ENCODE measurements around the gene GIMAP8. TPM values are rescaled to one million over a fixed set of nuclear protein-coding genes. Genes with fewer than 3 reads are reported as not detected.
"Not testable (repeated sequence)": the region's sequence is repeated elsewhere in the genome, so short reads cannot be mapped to it uniquely, and the experiment has no call there.

Gene GIMAP8
- total RNA-seq, 2 experiments from 2014 or later, result 7.7 to 9.6 TPM

GRCh38 chr7:150489782-150490181 is 39.4 kb downstream of the GIMAP8 start:
- H3K36me3 Mint-ChIP-seq (ENCODE audit: low read depth), result peaks cover 6% of the 10 kb centered on the region
- ChIA-PET CTCF (no interaction called here), POLR2A (no interaction called here)
- no peak for DNase-seq
- peaks cover 4% of the 10 kb centered on the region for H3K9me3 Mint-ChIP-seq (ENCODE audit: low read depth)
- no peak for ATAC-seq
- H3K27me3 Mint-ChIP-seq, result no peaks in the 10 kb centered on the region
- H3K4me1 Mint-ChIP-seq, result peaks cover 44% of the 10 kb centered on the region
- H3K4me3 Mint-ChIP-seq, result no peak overlapping the region
- intact Hi-C loops (cut with DNase I, micrococcal nuclease), result no loop called here
- no peak overlapping the region for H3K27ac Mint-ChIP-seq

- H3K9me3 Mint-ChIP-seq (ENCODE audit: low read depth), result peaks cover 14% of the 10 kb centered on the region
- H3K27me3 Mint-ChIP-seq; DNase-seq; CTCF ChIA-PET; POLR2A ChIA-PET; H3K27ac Mint-ChIP-seq; ATAC-seq; intact Hi-C loops (cut with DNase I, micrococcal nuclease); H3K4me3 Mint-ChIP-seq: not testable (repeated sequence)
- H3K4me1 Mint-ChIP-seq, result peaks cover 24% of the 10 kb centered on the region
- peaks cover 19% of the 10 kb centered on the region for H3K36me3 Mint-ChIP-seq (ENCODE audit: low read depth)
Observed at GRCh38 chr7:150493442-150493841, 43.0 kb downstream of the GIMAP8 start.

DNA sequence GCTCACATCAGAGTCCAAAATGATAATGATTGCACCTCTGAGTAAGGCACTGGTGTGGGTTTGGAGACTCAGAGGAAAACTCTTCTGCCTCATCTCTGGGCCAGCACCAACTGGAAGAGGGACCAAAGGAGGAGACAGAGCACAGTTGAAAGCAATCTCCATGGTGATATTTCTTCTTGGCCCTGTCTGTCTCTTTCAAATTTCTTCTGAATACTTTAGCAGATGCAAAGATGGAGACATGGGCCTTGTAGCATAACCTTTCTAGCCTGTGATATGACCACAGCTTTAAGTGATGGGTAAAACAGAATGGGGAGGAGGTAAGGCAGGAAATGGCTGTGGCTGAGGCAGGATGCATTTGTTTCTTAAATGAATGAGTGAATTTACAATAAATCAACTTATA is 52.1 kb downstream of the GIMAP8 start:
- peaks cover 39% of the 10 kb centered on the region for H3K36me3 Mint-ChIP-seq (ENCODE audit: low read depth)
- peaks cover 72% of the 10 kb centered on the region for H3K4me1 Mint-ChIP-seq
- H3K27ac Mint-ChIP-seq, result peak overlapping the region; percentile 98
- H3K4me3 Mint-ChIP-seq, result peak overlapping the region; percentile 17
- no peaks in the 10 kb centered on the region for H3K27me3 Mint-ChIP-seq
- intact Hi-C loops (cut with DNase I, micrococcal nuclease), result loop anchor here in 1 of 2 experiments (5.0 kb wide), 1 partner anchor 235 kb away; the partner anchor contains the start of gene GIMAP5
- ATAC-seq, result peak; percentile 74
- ChIA-PET POLR2A (no interaction called here), CTCF (interaction anchor here (0.6 to 2.0 kb wide), 10 partner anchors 13 to 376 kb away, joined by 3 to 5 read pairs (median 3); no protein-coding TSS in a partner anchor)
- H3K9me3 Mint-ChIP-seq (ENCODE audit: low read depth), result peaks cover 30% of the 10 kb centered on the region
- peak; percentile 56 for DNase-seq

DNA sequence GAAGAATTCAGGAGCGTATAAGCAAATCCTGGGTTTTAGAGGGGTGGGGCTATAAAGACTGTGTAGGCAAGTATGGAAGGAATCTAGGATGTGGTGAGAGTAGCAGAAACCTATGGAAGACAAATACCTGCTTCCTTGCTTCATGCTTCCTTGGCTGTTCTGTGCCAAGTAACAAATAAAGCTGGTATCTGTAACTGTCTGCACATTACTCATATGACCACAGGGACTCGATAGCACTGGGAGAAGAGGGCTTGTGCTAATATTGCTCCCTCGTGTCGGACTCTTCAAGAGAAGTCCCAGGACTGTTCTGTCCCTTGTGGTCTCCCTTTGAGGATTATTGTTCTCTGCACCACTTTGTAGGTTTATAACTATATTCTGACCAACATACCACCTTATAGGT is 52.7 kb downstream of the GIMAP8 start:
- peaks cover 33% of the 10 kb centered on the region for H3K36me3 Mint-ChIP-seq (ENCODE audit: low read depth)
- peak overlapping the region; percentile 65 for H3K4me3 Mint-ChIP-seq
- ChIA-PET POLR2A (no interaction called here), CTCF (interaction anchor here (0.5 to 2.0 kb wide), 7 partner anchors 14 to 376 kb away, joined by 3 to 5 read pairs (median 3); no protein-coding TSS in a partner anchor)
- peak; percentile 21 for ATAC-seq
- no peaks in the 10 kb centered on the region for H3K27me3 Mint-ChIP-seq
- H3K9me3 Mint-ChIP-seq (ENCODE audit: low read depth), result peaks cover 26% of the 10 kb centered on the region
- intact Hi-C loops (cut with DNase I, micrococcal nuclease), result loop anchor here in 1 of 2 experiments (5.0 kb wide), 1 partner anchor 234 kb away; the partner anchor contains the start of gene GIMAP5
- H3K27ac Mint-ChIP-seq, result peak overlapping the region; percentile 98
- DNase-seq, result no peak
- H3K4me1 Mint-ChIP-seq, result peaks cover 76% of the 10 kb centered on the region

DNA sequence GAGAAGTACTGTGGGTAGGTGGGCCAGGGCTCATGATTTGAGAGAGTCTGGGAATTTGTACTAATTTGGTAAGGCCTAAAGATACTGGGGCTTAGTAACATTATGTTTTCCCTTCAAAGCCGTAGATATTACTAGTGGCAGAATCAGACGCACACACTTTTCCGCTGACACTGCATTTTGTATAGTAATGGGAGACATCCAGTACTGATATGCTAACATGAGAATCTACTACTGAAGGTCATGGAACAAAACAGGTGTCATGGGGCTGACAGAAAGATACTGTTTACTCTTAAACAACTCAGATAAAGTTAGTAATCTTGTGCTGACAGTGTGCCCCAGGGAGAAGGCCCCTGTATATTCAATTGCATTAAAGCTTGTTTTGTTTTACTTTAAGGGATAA is 53.2 kb downstream of the GIMAP8 start:
- ATAC-seq, result peak; percentile 47
- peak; percentile 68 for DNase-seq
- intact Hi-C loops (cut with DNase I, micrococcal nuclease), result loop anchor here in 1 of 2 experiments (5.0 kb wide), 1 partner anchor 234 kb away; the partner anchor contains the start of gene GIMAP5
- Mint-ChIP-seq H3K4me3 (peak overlapping the region; percentile 65), H3K36me3 (ENCODE audit: low read depth) (peaks cover 30% of the 10 kb centered on the region), H3K27ac (peak overlapping the region; percentile 98), H3K9me3 (ENCODE audit: low read depth) (peaks cover 24% of the 10 kb centered on the region), H3K4me1 (peaks cover 79% of the 10 kb centered on the region), H3K27me3 (no peaks in the 10 kb centered on the region)
- ChIA-PET POLR2A (no interaction called here), CTCF (interaction anchor here (0.5 to 1.5 kb wide), 3 partner anchors 30 to 175 kb away, joined by 3 to 5 read pairs (median 3); no protein-coding TSS in a partner anchor)

GRCh38 chr7:150507947-150508602 is 57.6 kb downstream of the GIMAP8 start:
- DNase-seq (no peak), ATAC-seq (peak; percentile 59)
- H3K9me3 Mint-ChIP-seq (ENCODE audit: low read depth), result peaks cover 14% of the 10 kb centered on the region
- peak overlapping the region; percentile 64 for H3K4me3 Mint-ChIP-seq
- H3K27me3 Mint-ChIP-seq, result no peaks in the 10 kb centered on the region
- H3K4me1 Mint-ChIP-seq, result peaks cover 95% of the 10 kb centered on the region
- ChIA-PET POLR2A (interaction anchor here (0.6 to 0.7 kb wide), 2 partner anchors 57 to 129 kb away, joined by 3 read pairs; partner anchors contain the start of gene GIMAP8), CTCF (interaction anchor here (0.7 to 1.1 kb wide), 5 partner anchors 9 to 261 kb away, joined by 3 to 4 read pairs (median 3); no protein-coding TSS in a partner anchor)
- peaks cover 10% of the 10 kb centered on the region for H3K36me3 Mint-ChIP-seq (ENCODE audit: low read depth)
- intact Hi-C loops (cut with DNase I, micrococcal nuclease), result loop anchor here in 1 of 2 experiments (2.0 to 5.0 kb wide), 2 partner anchors 13 to 124 kb away; partner anchors contain the start of gene GIMAP6
- peak overlapping the region; percentile 86 for H3K27ac Mint-ChIP-seq

GRCh38 chr7:150511048-150511447 is 60.6 kb downstream of the GIMAP8 start:
- peaks cover 84% of the 10 kb centered on the region for H3K4me1 Mint-ChIP-seq
- ChIA-PET POLR2A (interaction anchor here (0.6 kb wide), 1 partner anchor 19 kb away, joined by 3 read pairs; no protein-coding TSS in a partner anchor), CTCF (interaction anchor here (0.6 to 1.6 kb wide), 4 partner anchors 29 to 180 kb away, joined by 3 to 6 read pairs (median 4); no protein-coding TSS in a partner anchor)
- H3K27ac Mint-ChIP-seq, result peak overlapping the region; percentile 87
- ATAC-seq, result no peak
- H3K27me3 Mint-ChIP-seq, result no peaks in the 10 kb centered on the region
- H3K36me3 Mint-ChIP-seq (ENCODE audit: low read depth), result peaks cover 10% of the 10 kb centered on the region
- H3K4me3 Mint-ChIP-seq, result peak overlapping the region; percentile 3
- no peak for DNase-seq
- intact Hi-C loops (cut with DNase I, micrococcal nuclease), result loop anchor here in 1 of 2 experiments (10.0 kb wide), 1 partner anchor 574 kb away; the partner anchor contains the start of genes AGAP3, FASTK and TMUB1
- peaks cover 14% of the 10 kb centered on the region for H3K9me3 Mint-ChIP-seq (ENCODE audit: low read depth)

DNA sequence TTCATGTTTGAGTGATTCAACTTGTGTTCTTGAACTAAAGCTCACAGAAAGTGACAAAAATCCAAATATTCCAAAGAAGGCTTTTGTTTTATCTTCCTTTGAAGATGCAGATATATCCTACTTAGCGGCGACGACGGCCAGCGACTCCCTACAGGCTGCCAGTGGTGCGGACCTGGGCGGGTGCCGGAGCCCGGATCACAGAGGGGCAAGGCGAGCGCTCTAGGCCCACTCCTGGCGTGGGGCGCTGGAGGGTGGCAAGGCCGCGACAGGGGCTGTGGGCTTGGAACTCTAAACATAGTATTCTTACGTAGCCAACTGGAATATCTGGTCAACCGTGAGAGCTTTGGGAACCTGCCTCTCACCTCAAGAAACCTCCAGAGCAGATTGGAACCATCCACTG is 63.3 kb downstream of the GIMAP8 start:
- H3K36me3 Mint-ChIP-seq (ENCODE audit: low read depth), result peaks cover 14% of the 10 kb centered on the region
- ATAC-seq (no peak), DNase-seq (no peak)
- intact Hi-C loops (cut with DNase I, micrococcal nuclease), result loop anchor here (2.0 to 10.0 kb wide), 5 partner anchors 55 to 571 kb away; partner anchors contain the start of genes AGAP3 (in 1 of the 2), FASTK (in 1 of the 2), GIMAP8 (in 1 of the 2) and TMUB1 (in 1 of the 2)
- CTCF ChIA-PET, result interaction anchor here (1.0 to 3.1 kb wide), 5 partner anchors 9 to 243 kb away, joined by 3 to 25 read pairs (median 4); partner anchors contain the start of gene GIMAP8
- peaks cover 58% of the 10 kb centered on the region for H3K4me1 Mint-ChIP-seq
- peaks cover 14% of the 10 kb centered on the region for H3K9me3 Mint-ChIP-seq (ENCODE audit: low read depth)
- no peaks in the 10 kb centered on the region for H3K27me3 Mint-ChIP-seq
- H3K4me3 Mint-ChIP-seq, result peak overlapping the region; percentile 96
- POLR2A ChIA-PET, result interaction anchor here (1.9 kb wide), 1 partner anchor 9 kb away, joined by 13 read pairs; no protein-coding TSS in a partner anchor
- peak overlapping the region; percentile 99 for H3K27ac Mint-ChIP-seq

DNA sequence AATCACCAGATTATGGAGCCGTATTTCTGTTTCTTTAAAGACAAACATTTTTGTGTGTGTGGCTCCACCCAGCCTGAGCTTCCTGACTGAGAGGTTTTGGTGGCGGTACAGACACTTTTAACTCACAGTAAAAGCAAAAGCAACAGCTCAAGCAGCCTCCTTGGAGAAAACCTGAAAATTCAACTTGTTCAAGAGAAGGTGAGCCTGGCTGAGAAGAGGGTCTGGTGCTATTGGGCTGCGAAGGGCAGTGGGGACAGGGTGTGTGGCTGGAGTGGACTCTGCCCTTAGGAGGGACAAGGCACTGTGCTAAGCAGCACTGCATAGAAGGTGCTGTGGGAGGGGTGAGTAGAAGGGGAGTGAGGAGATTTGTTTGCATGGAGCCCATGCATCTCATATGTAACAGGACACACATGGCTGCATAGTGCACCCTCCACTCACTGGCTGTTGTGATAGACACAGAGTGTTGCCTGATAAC is 64.4 kb downstream of the GIMAP8 start, which contains the start of gene GIMAP7:
GIMAP7 (plus strand) TSS at position 125 of the 475 bp plus-strand sequence. CDS start 5,103 bp downstream, outside the sequence.
- peaks cover 14% of the 10 kb centered on the region for H3K9me3 Mint-ChIP-seq (ENCODE audit: low read depth)
- peak within 1 kb of the TSS; percentile 96 for H3K4me3 Mint-ChIP-seq
- no peaks in the 10 kb centered on the region for H3K27me3 Mint-ChIP-seq
- intact Hi-C loops (cut with DNase I, micrococcal nuclease), result loop anchor here (1.0 to 10.0 kb wide), 8 partner anchors 32 to 570 kb away; partner anchors contain the start of genes AGAP3 (in 1 of the 2), FASTK (in 1 of the 2), GIMAP5 (in 1 of the 2) and GIMAP8 (in 1 of the 2)
- DNase-seq, result peak; percentile 73
- peaks cover 15% of the 10 kb centered on the region for H3K36me3 Mint-ChIP-seq (ENCODE audit: low read depth)
- POLR2A ChIA-PET, result interaction anchor here (1.1 to 1.9 kb wide), 3 partner anchors 10 to 201 kb away, joined by 4 to 13 read pairs (median 4); no protein-coding TSS in a partner anchor
- CTCF ChIA-PET, result interaction anchor here (0.6 to 3.1 kb wide), 13 partner anchors 10 to 514 kb away, joined by 3 to 25 read pairs (median 4); partner anchors contain the start of gene GIMAP8
- peak; percentile 81 for ATAC-seq
- peak within 1 kb of the TSS; percentile 99 for H3K27ac Mint-ChIP-seq
- H3K4me1 Mint-ChIP-seq, result peaks cover 48% of the 10 kb centered on the region

GRCh38 chr7:150515248-150516147 is 65.1 kb downstream of the GIMAP8 start:
- ChIA-PET CTCF (interaction anchor here (0.6 to 3.1 kb wide), 11 partner anchors 10 to 567 kb away, joined by 3 to 25 read pairs (median 4); partner anchors contain the start of gene GIMAP8), POLR2A (interaction anchor here (0.7 to 1.9 kb wide), 5 partner anchors 10 to 240 kb away, joined by 3 to 13 read pairs (median 4); no protein-coding TSS in a partner anchor)
- Mint-ChIP-seq H3K4me3 (peak overlapping the region; percentile 96), H3K36me3 (ENCODE audit: low read depth) (peaks cover 23% of the 10 kb centered on the region), H3K9me3 (ENCODE audit: low read depth) (peaks cover 9% of the 10 kb centered on the region), H3K27ac (peak overlapping the region; percentile 99), H3K27me3 (no peaks in the 10 kb centered on the region), H3K4me1 (peaks cover 44% of the 10 kb centered on the region)
- DNase-seq (no peak), ATAC-seq (peak; percentile 32)
- intact Hi-C loops (cut with DNase I, micrococcal nuclease), result loop anchor here (1.0 to 10.0 kb wide), 10 partner anchors 33 to 569 kb away; partner anchors contain the start of genes GIMAP8 (in 2 of the 2), AGAP3 (in 1 of the 2), FASTK (in 1 of the 2) and GIMAP5 (in 1 of the 2)
